AG04449 (cell line): ENCODE data around the gene CELA2A.
"Not testable (repeated sequence)": the region's sequence is repeated elsewhere in the genome, so short reads cannot be mapped to it uniquely, and the experiment has no call there.

Experiments
- CTCF ChIA-PET: fragments of 350-600 bp; formaldehyde crosslinking; extraction: SDS; loops from one replicate; lab custom pipeline; 2021; ENCODE audit warnings: antibody characterized with exemption; lab: Yijun Ruan, JAX
- POLR2A ChIA-PET: fragments of 400-600, 350-600 bp; formaldehyde crosslinking; extraction: SDS; loops from one replicate; lab custom pipeline; 2020; ENCODE audit warnings: antibody characterized with exemption, inconsistent platforms; lab: Yijun Ruan, JAX
- DNase-seq: peaks from one replicate; pipeline ENCODE4 v3.0.0-alpha.2; 2010; ENCODE audit warnings: low read depth, low spot score
- H3K4me3 ChIP-seq: 2 replicates; pipeline ENCODE4 v1.5.1; 2011; ENCODE audit warnings: low read depth, mild to moderate bottlenecking, control low read depth, low read length
- CTCF ChIP-seq: IDR thresholded peaks from one replicate; pipeline ENCODE4 v1.5.1; 2011; ENCODE audit warnings: mild to moderate bottlenecking, moderate library complexity, low read length, control low read depth, inconsistent platforms; ENCODE audit not compliant: insufficient read depth; ENCODE audit errors: missing control alignments

Gene CELA2A

GRCh38 chr1:15431571-15431948 is 25.0 kb upstream of the CELA2A start:
- DNase-seq, result no peak
- ChIA-PET CTCF (interaction anchor here (0.7 to 14.6 kb wide), 29 partner anchors 9 to 303 kb away, joined by 3 to 439 read pairs (median 7); partner anchors contain the start of gene EFHD2), POLR2A (interaction anchor here (1.5 kb wide), 1 partner anchor 108 kb away, joined by 5 read pairs; no protein-coding TSS in a partner anchor)
- H3K4me3 ChIP-seq, result no peak overlapping the region
- no peak for TF ChIP-seq CTCF

- TF ChIP-seq CTCF, result no peak
- DNase-seq, result no peak
- ChIA-PET POLR2A (interaction anchor here (1.5 kb wide), 1 partner anchor 109 kb away, joined by 5 read pairs; no protein-coding TSS in a partner anchor), CTCF (interaction anchor here (1.0 to 14.6 kb wide), 16 partner anchors 9 to 161 kb away, joined by 3 to 439 read pairs (median 12); partner anchors contain the start of gene EFHD2)
- H3K4me3 ChIP-seq, result no peak overlapping the region
These were observed 24.2 kb upstream of the CELA2A start for GRCh38 chr1:15432324-15432723.

DNA sequence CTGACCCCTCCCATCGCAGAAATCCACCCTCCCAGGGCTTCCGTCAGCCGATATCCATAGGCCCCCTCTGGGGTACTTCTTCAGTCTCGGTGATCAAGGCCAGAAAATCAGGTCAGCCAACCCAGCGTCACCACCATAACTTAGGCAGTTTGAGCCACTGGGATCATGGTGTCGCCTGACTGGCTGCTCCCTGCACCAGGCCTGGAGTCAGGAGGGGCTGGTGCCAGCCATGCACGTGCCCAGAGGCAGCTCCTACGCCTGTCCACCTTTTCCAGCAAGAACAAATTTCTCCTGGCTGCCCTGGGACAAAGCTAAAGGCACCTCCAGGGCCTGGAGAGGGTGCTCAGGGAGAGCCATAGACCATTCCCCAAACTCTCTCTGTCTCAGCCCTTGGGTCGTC is 23.1 kb upstream of the CELA2A start:
- no peak for DNase-seq
- TF ChIP-seq CTCF, result no peak
- POLR2A ChIA-PET, result no interaction called here
- CTCF ChIA-PET, result interaction anchor here (3.1 to 14.6 kb wide), 4 partner anchors 11 to 112 kb away, joined by 14 to 439 read pairs (median 42); no protein-coding TSS in a partner anchor
- no peak overlapping the region for H3K4me3 ChIP-seq

GRCh38 chr1:15434739-15435138 is 21.8 kb upstream of the CELA2A start:
- CTCF ChIA-PET, result interaction anchor here (1.0 to 14.6 kb wide), 5 partner anchors 9 to 307 kb away, joined by 3 to 439 read pairs (median 3); no protein-coding TSS in a partner anchor
- DNase-seq, H3K4me3 ChIP-seq, POLR2A ChIA-PET: not testable (repeated sequence)

DNA sequence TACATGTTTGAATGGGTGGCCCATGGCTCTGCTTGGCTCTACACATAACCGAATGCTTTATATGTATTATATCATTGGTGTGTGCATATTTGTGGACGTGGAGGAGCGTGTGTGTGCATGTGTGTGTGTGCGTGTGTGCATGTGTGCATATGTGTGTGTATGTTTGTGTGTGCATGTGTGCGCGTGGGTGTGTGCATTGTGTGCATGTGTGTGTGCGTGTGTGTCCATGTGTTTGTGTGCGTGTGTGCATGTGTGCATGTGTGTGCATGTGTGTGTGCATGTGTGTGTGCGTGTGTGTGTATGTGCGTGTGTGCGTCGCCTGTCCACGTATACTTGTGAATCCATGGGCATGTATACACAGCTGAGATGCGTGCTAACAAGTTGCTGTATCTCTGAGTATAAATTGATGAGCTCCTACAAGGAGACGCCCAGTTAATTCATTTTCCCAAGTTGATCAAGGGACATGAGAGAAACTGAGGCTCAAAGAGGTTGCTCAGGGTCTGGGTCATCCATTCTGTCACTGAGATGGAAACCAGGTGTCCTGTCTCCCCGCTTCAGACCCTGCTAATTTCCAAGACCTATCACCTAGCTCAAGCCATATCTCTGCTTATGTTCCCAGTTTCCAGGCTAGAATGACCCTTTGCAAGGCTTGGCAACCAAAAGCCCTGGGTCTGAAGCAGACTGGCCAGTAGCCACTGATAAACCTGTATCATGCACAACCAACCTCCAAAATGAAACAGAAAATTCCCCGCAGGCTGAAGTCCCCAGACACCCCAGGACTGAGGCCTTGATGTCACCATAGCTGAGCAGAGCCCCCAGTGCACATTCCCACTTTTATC is 21.1 kb upstream of the CELA2A start:
- ChIA-PET CTCF (interaction anchor here (1.2 to 14.6 kb wide), 5 partner anchors 9 to 114 kb away, joined by 3 to 439 read pairs (median 7); no protein-coding TSS in a partner anchor), POLR2A (no interaction called here)
- DNase-seq, result no peak
- TF ChIP-seq CTCF, result no peak
- H3K4me3 ChIP-seq, result no peak overlapping the region

- POLR2A ChIA-PET, result interaction anchor here (0.6 kb wide), 1 partner anchor 34 kb away, joined by 3 read pairs; no protein-coding TSS in a partner anchor
- CTCF ChIA-PET, result interaction anchor here (2.1 to 14.6 kb wide), 2 partner anchors 10 to 116 kb away, joined by 7 to 439 read pairs; no protein-coding TSS in a partner anchor
These were observed 19.6 kb upstream of the CELA2A start for GRCh38 chr1:15436881-15437442.

More at GRCh38 chr1:15436881-15437442, 19.6 kb upstream of the CELA2A start:
- no peak for TF ChIP-seq CTCF
- no peak overlapping the region for H3K4me3 ChIP-seq
- no peak for DNase-seq
